GM10266 (cell line): ENCODE data around the gene HAT1.

Source experiments
- DNase-seq: peaks from one replicate; pipeline ENCODE4 v3.0.0; 2012; ENCODE audit errors: extremely low spot score
- TF ChIP-seq, protein P1 (sequence below): IDR thresholded peaks from 2 replicates; pipeline ENCODE4 v1.5.1; 2012; ENCODE audit warnings: mild to moderate bottlenecking, low read depth; ENCODE audit not compliant: control insufficient read depth, insufficient read depth; ENCODE audit errors: missing control alignments

Gene HAT1

DNA sequence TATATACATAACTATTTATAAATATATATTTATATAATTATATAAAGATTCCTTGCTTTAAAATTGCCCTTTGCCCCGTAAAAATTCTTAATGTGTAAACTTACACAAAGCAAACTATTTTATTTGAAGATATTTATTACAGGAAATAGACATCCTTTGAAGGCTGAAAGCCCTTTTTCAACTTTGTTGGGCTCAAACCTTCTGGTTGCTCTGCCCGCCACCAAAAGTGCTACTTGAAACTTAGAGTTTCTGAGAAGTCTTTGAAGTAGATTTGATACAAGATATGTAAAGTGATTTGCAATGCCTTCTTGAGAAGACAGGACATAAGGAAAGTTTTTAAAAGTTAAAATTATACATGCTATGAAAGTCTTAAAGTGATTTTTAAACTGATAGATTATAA, 40.9 kb downstream of the HAT1 start:
- DNase-seq = no peak
- TF ChIP-seq, protein P1, sequence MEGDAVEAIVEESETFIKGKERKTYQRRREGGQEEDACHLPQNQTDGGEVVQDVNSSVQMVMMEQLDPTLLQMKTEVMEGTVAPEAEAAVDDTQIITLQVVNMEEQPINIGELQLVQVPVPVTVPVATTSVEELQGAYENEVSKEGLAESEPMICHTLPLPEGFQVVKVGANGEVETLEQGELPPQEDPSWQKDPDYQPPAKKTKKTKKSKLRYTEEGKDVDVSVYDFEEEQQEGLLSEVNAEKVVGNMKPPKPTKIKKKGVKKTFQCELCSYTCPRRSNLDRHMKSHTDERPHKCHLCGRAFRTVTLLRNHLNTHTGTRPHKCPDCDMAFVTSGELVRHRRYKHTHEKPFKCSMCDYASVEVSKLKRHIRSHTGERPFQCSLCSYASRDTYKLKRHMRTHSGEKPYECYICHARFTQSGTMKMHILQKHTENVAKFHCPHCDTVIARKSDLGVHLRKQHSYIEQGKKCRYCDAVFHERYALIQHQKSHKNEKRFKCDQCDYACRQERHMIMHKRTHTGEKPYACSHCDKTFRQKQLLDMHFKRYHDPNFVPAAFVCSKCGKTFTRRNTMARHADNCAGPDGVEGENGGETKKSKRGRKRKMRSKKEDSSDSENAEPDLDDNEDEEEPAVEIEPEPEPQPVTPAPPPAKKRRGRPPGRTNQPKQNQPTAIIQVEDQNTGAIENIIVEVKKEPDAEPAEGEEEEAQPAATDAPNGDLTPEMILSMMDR = no peak

DNA sequence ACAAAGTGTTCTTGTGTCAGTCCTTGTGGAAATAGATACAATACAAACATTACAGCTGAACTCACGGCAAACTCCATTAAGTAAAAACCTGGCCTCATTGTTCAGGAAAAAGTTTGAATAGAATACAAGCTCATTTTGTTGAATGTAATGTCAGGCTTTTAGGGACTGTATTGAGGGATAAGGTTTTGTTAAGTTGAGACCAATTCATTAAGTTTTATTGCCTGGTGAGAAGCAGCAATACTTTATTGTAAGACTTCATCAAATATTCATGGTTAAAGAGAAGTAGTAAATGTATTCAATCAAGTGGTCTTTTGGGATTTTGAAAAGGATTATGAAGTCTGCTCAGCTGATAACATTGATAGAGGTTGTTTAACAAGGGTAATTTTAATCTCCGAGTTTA, 42.0 kb downstream of the HAT1 start:
- TF ChIP-seq, protein P1 = no peak
- DNase-seq = no peak

DNA sequence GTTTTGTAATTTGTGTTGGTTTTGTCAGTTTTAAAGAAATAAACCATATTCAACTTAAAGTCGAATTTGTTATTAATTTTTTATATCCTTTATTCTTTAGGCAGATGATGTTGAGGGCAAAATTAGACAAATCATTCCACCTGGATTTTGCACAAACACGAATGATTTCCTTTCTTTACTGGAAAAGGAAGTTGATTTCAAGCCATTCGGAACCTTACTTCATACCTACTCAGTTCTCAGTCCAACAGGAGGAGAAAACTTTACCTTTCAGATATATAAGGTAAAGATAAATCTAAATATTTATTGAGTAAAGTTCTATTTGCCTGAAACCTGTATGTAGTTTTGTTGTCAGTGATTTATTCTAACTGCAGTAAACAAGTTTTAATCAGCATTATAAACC, 43.0 kb downstream of the HAT1 start:
- no peak for DNase-seq
- TF ChIP-seq, protein P1 = no peak

DNA sequence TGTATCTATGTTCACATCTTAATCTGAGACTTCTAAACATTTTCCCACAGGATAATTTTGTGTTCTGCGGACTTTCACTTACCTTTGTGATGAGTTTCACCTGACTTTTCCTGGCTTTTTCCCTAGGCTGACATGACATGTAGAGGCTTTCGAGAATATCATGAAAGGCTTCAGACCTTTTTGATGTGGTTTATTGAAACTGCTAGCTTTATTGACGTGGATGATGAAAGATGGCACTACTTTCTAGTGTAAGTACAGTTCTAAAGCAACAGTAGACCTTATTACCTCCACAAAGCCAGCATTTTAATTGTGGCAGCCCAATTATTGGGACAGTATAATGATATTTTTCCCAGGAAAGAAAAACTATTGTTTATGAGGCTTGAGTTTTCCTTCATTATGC, 43.4 kb downstream of the HAT1 start:
- DNase-seq = no peak
- TF ChIP-seq, protein P1 = no peak

DNA sequence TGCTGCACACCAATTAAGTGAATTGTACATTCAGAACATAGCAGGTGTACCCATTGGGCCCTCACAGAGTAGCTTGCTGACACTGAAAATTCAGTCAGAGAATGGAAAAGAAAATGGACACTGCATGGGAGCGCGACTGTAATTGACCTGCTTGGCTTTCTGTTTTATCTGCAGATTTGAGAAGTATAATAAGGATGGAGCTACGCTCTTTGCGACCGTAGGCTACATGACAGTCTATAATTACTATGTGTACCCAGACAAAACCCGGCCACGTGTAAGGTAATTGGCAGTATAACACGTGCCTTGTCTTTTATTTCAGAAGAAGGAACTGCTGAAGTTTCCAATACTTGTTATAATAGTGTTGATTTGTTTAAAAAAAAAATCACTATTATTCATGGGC, 44.0 kb downstream of the HAT1 start:
- DNase-seq = no peak
- TF ChIP-seq, protein P1 = no peak

DNA sequence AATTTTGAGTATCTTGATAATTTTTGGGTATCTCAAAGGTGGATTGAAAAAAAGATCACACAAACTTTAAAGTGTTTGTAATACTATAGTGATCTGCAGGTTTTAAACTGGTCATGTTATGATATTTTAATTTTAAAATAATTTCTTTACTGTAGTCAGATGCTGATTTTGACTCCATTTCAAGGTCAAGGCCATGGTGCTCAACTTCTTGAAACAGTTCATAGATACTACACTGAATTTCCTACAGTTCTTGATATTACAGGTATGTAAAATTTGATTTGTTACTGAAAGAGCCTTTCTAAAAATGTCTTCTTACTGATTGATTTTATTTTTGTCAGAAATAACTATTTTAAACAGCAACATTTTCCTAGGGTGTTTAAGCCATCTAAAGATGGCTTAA, 44.4 kb downstream of the HAT1 start:
- TF ChIP-seq, protein P1 = no peak
- no peak for DNase-seq

DNA sequence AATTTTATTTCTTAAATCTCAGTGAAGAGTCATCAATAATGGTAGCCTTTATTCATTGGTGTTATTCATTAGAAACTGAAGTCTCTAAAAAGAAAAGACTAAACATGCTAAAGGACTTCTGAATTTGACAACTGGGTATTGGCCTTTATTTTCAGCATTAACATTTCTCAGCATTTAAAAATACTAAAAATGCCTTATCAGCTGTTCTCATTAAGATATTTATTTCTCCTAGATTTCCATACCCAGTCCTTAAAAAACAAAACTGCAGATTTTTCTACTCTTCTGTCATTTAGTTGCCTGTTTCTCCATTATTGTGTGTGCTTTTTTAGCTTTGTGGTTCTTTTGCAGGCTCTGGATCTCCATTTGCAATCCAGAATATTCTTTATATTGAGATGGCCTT, 46.2 kb downstream of the HAT1 start:
- DNase-seq = no peak
- TF ChIP-seq, protein P1 = no peak
